GM19455 (cell line): Measurements from ENCODE around the gene DOCK1.

Source experiments
- ATAC-seq: cut with Tn5 transposase; IDR thresholded peaks from one replicate; pipeline ENCODE4 v1.9.1; 2021; ENCODE audit not compliant: unreplicated experiment

DOCK1 gene

DNA sequence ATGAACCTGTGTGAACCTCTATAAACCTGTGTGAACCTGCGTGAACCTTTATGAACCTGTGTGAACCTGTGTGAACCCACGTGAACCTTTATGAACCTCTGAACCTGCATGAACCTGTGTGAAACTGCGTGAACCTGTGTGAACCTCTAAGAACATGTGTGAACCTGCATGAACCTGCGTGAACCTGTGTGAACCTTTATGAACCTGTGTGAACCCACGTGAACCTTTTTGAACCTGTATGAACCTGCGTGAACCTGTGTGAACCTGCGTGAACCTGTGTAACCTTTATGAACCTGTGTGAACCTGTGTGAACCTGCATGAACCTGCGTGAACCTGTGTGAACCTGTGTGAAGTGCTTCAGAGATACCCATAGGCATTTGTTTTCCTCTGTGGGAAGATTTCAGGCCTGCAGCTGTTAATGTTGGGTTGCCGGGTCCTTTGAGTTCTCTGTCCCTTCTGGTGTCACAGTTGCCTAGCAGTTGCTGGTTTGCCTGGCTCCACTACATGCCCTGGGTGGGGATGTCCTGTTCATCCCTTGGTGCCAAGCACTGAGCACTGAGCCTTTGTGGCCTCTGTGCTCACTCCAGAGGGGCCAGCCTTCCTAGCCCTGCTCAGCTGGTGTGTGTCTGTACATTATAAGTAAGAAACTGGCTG, 97.9 kb downstream of the DOCK1 start:
- ATAC-seq = no peak

DNA sequence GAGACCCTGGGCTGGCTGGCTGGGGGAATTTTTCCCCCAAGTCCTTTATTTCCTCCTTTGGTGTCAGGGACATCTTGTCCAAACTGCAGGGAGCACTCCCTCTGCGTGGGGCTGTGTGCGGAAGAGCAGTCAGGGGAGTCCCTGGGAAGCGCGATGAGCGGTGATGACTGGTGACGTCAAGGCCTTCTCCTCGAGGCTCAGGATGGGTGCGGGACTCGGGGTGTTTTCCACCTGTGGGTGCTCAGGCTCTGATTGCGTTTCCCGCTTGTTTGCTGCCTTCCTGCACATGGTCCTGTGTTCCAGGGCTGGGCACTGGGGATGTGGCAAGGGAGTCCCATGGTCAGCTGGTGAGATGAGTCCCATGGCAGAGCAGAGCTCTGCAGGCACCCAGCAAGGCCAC, 101.2 kb downstream of the DOCK1 start:
- no peak for ATAC-seq

DNA sequence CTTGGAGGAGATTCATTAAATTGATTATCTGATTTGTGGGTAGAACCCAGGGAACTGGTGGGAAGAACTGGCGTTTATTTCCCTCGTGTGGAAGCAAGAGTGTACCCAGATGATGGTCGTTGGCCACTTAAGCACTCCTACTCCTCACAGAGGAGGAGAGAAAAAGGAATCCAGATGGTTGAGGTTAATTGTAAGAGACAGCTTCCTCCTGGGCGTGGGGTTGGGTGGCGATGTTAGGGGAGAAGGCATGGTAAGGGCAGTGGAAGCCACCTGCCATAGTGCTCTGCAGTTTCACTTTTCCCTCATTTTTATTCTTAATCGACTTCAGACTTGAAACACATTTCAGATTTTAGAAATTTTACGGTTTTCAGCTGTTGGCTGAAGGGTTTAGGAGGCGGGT, 104.1 kb downstream of the DOCK1 start:
- ATAC-seq = no peak

DNA sequence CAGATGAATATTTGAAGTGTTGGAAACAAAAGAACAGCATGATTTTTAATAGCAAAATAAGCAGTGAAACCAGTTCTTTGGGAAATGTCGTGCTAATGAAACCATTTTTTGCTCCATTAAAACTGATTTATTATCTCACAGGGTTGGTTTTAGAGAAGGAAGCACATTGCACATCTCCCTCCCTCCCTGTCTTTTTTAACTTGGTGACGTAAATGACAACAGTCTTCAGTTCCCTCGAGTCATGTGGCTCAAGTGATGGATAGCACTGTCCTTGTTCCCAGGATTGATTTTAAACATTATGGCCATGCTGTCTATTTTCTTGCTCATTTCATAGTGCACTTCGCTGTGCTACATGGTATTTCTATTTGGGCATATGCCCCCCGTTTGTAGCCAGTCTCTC, 105.9 kb downstream of the DOCK1 start:
- ATAC-seq = no peak

DNA sequence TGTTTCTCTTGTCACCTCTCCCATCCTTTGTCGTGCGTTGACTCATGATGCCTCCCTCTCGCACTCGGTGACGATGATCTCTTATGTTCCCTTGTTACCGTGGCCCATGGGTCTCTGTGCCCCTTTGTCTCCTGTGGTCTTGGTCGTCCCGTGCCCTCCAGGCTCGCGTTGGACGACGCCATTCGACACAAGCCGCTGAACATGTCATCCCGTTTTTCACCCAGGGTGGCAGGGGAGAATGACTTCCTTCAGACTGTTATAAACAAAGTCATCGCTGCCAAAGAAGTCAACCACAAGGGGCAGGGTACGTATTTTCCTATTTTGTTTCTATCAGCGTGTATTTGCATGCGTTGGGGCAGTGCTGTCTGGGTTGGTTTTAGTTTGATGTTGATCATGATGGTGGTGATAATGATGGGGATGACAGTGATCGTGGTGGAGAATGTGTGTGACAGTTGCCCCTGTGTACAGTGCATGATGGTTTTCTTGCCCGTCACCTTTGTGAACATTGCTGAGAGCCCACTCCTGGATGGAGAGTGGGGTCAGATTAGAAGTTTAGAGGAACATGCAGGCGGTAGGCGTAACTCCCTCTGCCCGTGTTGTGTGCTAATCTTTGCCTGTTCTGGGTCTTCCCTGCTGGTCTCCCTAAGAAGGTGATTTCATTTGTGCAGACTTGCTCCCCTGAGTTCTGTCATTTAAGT, 107.0 kb downstream of the DOCK1 start:
- ATAC-seq = no peak

DNA sequence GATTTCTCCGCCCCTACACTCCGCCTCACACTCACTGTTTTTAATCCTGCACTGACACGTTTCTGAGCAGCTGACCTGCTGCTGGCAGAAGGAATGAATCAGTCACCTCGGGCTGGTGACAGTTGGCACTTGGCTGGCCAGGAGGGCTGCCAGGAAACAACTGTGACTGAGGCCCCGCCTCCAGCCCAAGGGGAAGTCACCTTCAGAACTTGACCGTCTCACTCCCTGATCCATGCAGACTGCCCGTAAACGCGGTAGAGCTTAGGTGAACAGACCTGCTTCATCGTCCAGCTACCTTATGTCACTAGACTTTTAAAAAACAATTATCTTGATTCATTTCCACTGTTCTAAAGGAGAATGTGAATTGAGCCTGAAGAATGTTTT, 107.5 kb downstream of the DOCK1 start:
- no peak for ATAC-seq

DNA sequence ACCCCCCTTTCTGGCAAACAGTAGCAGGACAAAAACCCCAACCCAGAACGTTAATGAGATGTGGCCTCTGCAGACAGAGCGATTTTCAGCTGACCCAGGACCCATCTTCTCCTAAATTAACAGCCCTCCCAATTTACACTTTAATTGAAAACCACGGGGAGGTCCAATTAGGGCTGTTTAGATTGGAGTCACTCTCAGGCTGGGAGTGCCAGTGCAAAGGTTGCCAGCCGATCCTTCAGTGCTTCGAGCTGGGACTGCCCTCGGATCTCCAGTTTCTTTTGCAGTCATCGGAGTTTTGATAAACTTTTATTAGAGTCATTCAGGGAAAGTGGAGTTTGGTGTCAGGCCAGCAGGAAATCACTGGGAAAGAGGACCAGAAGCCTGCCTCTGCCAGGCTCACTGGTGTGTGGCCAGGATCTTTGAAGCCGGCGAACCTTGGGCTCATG, 108.0 kb downstream of the DOCK1 start:
- no peak for ATAC-seq

DNA sequence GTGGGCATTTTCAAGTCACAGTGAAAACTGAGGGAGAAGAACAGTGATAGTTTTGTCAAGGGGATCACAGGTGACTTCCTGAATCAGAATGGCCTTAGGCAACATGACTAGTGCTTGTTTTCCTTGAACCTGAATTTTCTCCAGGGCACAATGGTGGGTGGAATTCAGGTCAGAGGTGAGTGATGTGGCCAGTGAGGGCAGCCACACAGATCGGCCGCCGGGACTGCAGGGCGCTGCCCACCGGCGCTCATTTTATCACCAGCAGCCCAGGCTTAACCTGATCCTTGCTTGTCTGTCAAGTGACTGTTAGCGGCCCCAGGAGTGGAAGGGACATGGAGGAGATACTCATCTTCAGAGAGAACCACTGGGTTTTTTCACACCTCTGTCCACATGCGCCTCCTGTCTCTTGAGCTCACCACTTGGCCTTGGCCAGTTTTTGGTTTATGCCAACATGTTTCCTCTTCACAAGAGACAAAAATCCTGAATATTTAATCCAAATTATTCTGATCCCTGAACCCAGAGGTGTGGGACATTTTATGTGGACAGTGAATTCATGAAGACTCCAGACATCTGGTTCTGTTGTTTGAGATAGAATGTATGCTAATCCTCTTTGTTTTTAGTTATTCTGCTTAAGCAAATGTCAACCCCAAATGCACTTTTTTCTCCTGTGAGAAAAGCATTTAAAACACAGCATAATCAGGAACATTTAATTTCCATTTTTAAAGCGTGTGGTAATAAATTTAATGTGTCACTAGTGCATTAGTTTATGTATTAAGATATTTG, 108.7 kb downstream of the DOCK1 start:
- no peak for ATAC-seq

DNA sequence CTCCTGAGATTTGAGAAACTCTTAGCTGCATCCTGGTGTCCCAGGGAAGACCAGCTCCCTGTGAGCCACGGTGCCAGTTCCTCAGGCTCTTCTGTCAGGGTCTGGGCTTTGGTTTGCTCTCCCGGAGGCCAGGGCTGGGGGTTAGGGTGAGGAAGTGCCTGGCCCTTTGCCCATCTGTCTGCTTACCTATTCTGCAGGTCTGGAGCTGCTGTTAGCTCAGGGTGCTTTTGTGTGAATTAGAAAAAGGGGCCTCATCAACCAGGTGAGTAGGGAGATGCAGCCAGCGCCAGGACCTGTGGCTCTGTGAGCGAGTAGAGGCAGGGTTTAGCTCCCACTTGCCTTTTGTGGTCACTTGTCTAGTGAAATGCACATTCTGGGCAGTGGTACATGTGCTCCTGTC, 109.4 kb downstream of the DOCK1 start:
- ATAC-seq = no peak

DNA sequence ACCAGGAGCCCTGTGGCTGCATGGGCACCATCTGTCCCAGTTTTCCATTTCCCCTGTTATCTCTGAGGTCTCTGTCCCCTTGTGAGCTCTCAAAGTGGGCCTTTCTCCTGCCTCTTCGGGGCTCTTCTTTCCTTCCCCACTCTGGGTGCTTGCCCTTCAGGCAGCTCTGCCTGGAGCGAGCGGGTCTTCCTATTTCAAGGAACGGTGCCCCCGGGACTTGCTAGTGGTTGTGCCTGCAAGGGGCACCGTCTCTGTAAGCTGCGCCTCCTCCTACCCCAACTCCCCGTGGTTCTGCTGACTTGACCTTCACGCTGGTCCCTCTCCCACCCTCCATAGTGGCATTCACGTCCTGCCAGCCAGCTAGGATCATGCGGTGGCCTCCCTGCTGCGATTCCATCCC, 110.1 kb downstream of the DOCK1 start:
- no peak for ATAC-seq

DNA sequence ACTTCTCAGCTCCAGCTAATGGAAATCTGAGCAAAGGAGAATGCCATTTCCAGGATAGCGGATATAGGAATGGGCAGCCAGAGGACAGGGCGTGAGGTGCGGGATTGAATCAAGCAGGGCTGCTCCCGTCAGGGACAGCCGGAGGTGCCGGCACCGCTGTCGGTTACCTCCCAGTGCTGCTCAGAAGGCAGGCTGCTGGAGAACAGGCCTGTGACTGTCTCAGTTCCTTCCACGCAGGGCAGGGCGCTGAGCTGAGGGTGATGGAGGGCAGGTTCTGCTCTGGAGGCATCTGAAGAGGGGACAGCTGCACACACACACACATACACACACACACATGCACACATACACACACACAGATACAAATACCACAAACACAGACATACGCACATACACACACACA, 111.1 kb downstream of the DOCK1 start:
- ATAC-seq = no peak

DNA sequence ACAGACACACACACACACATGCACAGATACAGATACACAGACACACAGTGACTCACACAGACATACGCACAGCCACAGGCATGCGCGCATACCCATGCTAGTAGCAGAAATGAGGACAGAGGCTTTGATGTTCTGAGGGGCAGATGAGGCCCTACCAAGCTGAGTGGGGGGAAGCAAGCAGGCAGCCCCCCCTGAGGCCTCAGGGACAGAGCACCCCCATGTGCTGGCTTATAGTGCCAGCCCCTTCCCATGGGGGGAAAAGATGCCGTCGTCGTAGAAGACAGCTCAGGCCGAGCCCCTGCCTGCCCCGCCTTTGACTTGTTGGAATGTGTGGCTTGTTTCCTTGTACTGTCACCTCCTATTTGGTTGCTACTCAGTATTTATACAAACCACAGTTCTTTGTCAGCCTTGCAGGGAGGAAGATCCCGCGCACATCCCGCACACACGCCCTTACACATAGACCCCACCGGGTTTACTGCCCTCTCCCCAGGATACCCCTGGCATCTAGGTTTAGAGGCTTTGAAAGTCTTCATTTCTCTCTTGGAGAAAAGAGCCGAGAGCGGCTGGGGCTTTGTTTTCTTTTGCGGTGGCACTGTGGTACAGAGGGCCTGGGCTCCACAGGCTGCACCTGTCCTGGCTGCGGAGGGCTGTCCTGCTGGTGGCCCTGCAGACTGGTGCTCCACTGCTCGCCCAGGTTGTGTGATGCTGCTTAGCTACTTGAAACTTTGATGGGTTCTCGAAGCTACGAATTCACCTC, 112.5 kb downstream of the DOCK1 start:
- ATAC-seq = no peak

DNA sequence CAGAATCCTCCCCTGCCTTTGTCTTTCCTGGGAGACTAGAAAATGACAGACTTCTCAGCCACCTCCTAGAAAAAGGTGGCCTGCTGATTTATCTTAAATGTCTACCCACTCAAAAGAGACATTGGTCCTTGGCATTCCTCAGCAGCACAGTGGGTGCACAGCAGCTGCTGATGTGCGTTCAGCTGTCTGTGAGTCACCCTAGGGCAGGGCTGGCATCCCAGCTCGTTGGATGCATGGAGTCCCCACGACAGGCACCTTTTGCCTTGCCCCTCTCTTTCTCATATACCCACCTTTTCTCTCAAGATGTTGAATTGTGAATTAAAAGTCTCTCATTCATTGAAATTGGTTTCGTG, 113.0 kb downstream of the DOCK1 start:
- no peak for ATAC-seq

DNA sequence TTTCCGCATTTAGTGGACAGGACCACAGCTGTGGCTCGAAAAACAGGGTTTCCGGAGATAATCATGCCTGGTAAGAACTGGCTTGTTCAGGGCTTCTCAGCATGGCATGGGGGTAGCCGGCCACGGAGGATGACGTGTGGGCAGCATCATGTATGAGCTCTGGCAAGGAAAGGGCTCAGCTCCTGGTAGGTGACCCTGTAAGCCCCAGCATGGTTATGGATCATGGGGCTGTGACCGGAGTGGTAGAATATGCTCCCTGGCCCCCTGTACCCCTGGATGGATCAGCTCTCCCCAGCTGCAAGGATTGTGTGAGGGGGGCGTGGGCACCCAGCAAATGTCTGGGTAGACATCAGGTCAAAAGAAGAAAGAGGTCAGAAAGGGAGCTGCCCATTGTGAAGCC, 113.5 kb downstream of the DOCK1 start:
- ATAC-seq = no peak

DNA sequence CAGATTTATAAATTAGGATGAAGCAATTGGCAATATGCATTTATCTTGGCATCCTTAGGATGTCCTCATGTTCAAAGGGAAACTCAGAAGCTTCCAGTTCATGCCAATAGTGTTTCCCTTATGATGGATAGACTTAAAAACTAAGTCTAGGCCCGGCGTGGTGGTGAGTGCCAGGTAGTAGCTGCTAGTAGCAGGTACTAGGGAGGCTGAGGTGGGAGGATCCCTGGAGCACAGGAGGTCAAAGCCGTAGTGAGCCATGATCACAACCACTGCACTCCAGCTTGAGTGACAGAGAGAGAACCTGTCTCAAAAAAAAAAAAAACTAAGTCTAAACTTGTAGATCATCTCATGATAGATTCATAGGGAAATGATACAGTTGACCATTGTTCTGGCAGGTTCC, 115.0 kb downstream of the DOCK1 start:
- ATAC-seq = no peak

DNA sequence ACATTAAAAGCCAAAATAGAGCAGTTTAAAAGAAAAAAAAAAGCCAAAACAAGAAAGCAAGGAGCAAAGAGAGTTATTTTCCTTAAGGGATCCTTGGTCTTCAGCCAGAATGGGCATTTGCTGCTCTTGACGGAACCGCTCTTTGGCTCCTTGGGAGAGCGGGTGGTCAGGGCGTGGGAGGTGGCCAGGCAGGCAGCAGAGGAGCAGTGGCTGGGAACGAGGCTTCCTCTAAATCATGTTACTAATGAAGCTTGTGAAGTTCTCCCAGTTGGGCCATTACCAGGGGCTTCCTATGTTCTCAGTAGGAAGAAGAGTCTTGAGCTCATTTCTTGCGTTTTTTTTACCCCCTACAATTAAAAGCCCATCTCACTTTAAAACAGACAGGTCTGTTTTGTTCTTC, 116.6 kb downstream of the DOCK1 start:
- ATAC-seq = no peak

DNA sequence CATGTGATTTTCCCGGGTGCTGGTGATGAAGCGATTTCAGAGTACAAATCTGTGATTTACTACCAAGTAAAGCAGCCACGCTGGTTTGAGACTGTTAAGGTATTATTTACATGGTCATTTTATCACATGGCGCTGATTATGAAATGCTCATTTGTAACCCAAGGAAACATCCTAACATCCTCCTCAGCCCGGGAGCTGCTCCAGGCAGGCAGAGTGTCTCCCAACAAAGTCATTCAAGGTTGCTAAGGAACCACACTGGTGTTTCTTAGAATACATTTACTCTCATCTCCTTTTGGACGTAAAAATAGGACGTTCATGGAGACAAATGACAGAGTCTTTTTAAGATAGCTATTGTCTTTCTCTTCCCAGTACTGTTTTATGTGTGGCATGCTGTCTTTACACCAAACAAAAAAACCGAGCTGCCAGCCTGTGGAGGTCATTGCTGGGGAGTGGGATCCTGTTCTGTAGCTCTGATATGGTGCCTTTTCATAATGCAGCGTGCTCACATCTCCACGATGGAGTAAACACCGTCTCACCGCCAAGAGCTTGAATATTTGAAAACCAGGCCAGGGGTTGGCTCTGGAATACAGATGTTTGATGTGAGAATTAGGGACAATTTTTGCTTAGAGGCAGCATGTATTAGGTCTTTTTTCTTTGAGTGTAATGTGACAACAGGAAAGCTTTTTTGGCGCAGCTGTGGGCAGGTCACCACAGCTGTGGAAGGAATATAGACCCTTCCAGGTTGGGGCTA, 119.6 kb downstream of the DOCK1 start:
- no peak for ATAC-seq

DNA sequence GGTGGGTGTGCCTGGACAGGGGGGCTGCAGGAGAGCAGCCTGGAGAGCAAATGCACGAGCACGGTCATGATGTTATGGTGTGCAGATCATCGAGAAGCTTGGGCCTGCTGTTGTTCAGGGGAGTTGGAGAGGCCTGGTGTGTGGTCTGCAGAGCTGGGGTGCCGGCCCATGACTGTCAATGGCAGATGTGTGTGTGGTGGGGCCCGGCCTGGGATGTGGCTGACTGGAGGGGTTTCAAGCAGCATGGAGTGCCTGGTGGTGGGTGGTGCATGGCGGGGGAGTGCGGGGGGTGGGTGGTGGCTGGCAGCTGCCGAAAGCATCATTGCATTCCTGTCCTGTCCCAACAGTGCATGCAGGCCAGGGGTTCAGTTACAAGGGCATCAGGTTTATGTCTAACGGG, 122.6 kb downstream of the DOCK1 start:
- no peak for ATAC-seq

DNA sequence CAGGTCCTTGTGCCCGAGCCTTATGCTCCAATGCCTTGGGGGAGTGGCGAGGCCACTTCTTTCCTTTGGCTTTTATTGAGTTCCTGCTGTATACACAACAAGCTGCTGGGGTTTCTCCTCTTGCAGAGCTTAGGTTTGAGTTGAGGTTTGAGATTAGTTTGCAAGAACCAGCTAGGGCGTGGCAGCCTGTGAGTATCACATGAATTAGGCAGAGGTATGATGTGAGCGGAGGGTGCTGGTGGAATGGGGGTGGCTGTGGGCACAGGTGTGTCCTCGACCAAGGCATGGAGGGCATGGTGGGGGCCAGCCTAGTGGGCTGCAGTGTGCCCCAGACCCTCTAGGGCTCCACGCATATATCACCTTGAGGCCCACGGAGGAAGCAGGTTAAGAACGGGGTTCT, 123.3 kb downstream of the DOCK1 start:
- no peak for ATAC-seq

DNA sequence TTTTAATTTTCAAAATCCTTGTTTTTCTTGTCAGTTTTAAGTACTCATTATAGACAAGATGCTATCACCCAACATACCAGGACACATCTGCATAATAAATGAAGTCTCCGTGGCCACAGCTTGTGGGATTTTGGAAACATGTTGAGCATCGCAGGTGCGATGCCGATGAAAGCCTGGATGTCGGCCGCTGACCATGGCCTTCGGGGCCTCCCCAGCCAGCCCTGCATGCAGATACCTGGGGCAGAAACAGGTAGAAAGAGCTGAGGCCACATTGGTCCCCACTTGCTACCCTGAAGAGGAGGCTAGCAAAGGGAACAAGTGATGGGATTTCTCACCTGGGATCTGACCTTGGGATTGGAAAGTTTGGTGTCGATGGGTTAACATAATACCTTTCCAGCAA, 123.8 kb downstream of the DOCK1 start:
- ATAC-seq = no peak
